ENCODE results near the gene HLX. TPM values are rescaled to one million over a fixed set of nuclear protein-coding genes. Genes with fewer than 3 reads are reported as not detected.
A peak's percentile ranks its signal among the peaks of the same experiment; 100 is the strongest.

HLX gene
- total RNA-seq, 6 donors from 2014 or later = 10.9 to 27.4 (median 20.5) TPM

DNA sequence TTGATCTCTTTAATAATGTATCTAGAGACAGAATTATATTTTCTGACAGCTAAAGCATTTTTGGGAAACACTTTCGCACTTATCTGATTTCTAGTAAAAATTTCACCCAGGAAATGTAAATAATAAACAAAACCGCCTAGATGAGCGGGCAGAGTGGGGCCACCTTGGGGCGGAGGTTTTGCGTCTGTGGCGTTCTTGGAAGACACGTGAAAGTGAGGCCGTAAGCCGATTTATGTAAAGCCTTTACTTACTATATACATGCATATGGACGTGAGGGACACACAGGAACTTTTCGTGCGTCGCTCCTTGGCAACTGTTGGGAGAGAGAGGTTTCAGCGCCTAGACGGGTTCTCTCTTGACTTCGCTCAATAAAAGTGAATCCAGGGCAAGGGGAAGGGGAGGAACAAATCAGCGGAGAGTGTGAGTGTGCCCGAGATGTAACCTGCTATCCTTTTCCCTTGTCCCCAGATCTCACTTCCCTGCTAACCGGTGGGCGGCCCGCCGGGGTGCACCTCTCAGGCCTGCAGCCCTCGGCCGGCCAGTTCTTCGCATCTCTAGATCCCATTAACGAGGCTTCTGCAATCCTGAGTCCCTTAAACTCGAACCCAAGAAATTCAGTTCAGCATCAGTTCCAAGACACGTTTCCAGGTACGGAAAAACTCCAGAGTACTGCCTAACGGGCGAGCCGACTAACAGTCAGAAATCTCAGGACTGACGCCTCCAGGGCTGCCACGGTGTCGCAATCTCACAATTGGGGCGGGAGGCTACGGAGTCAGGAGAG, 1.7 kb downstream of the HLX start:
- Histone ChIP-seq H3K4me1 (peaks cover 33 to 62% (median 45%) of the 10 kb centered on the region in 4 donors), H3K9me3 (no peaks in the 10 kb centered on the region), H3K4me3 (peak overlapping the region; percentile 63 to 83 (median 74)), H3K27ac (peak overlapping the region; percentile 93 to 99 (median 98)), H3K27me3 (peaks cover 0 to 6% (median 0%) of the 10 kb centered on the region in 4 donors), H3K36me3 (peaks cover 2 to 36% (median 22%) of the 10 kb centered on the region in 4 donors)
- ATAC-seq (ENCODE audit: low FRiP score in 2 of 2) (peak in 1 of 2 donors; percentile 46), DNase-seq (peak; percentile 84 to 87)
- 6 to 21% methylated on average over 31 to 37 of the region's 37 CpGs for WGBS, 2 donors
- TF ChIP-seq, protein P1, sequence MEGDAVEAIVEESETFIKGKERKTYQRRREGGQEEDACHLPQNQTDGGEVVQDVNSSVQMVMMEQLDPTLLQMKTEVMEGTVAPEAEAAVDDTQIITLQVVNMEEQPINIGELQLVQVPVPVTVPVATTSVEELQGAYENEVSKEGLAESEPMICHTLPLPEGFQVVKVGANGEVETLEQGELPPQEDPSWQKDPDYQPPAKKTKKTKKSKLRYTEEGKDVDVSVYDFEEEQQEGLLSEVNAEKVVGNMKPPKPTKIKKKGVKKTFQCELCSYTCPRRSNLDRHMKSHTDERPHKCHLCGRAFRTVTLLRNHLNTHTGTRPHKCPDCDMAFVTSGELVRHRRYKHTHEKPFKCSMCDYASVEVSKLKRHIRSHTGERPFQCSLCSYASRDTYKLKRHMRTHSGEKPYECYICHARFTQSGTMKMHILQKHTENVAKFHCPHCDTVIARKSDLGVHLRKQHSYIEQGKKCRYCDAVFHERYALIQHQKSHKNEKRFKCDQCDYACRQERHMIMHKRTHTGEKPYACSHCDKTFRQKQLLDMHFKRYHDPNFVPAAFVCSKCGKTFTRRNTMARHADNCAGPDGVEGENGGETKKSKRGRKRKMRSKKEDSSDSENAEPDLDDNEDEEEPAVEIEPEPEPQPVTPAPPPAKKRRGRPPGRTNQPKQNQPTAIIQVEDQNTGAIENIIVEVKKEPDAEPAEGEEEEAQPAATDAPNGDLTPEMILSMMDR (IDR thresholded peaks at IDR 0.05) = no peak
- no peak for TF ChIP-seq EP300 (IDR thresholded peaks at IDR 0.05)
- peak in 2 of 4 donors; percentile 17 to 80 for TF ChIP-seq POLR2A (IDR thresholded peaks at IDR 0.05)
- TF ChIP-seq POLR2AphosphoS5 (IDR thresholded peaks at IDR 0.05) = peak; percentile 54 to 82

- 51 to 58% methylated on average over 27 to 34 of the region's 34 CpGs for WGBS, 2 donors
- Histone ChIP-seq H3K27me3 (peaks cover 0 to 6% (median 0%) of the 10 kb centered on the region in 4 donors), H3K27ac (peak overlapping the region; percentile 93 to 99 (median 98)), H3K9me3 (no peaks in the 10 kb centered on the region), H3K4me1 (peaks cover 29 to 59% (median 39%) of the 10 kb centered on the region in 4 donors), H3K36me3 (peaks cover 2 to 44% (median 26%) of the 10 kb centered on the region in 4 donors), H3K4me3 (peak overlapping the region; percentile 1 to 83 (median 66))
- DNase-seq = peak; percentile 53 to 87
- ATAC-seq (ENCODE audit: low FRiP score in 2 of 2) = no peak
- TF ChIP-seq EP300 (IDR thresholded peaks at IDR 0.05) = no peak
- TF ChIP-seq POLR2A (IDR thresholded peaks at IDR 0.05) = peak in 1 of 4 donors; percentile 22
- TF ChIP-seq, protein P1 (IDR thresholded peaks at IDR 0.05) = peak in 4 of 6 experiments; percentile 13 to 29 (median 17)
- peak in 1 of 2 donors; percentile 40 for TF ChIP-seq POLR2AphosphoS5 (IDR thresholded peaks at IDR 0.05)
Measured at GRCh38 chr1:220882061-220882891, 3.0 kb downstream of the HLX start.

DNA sequence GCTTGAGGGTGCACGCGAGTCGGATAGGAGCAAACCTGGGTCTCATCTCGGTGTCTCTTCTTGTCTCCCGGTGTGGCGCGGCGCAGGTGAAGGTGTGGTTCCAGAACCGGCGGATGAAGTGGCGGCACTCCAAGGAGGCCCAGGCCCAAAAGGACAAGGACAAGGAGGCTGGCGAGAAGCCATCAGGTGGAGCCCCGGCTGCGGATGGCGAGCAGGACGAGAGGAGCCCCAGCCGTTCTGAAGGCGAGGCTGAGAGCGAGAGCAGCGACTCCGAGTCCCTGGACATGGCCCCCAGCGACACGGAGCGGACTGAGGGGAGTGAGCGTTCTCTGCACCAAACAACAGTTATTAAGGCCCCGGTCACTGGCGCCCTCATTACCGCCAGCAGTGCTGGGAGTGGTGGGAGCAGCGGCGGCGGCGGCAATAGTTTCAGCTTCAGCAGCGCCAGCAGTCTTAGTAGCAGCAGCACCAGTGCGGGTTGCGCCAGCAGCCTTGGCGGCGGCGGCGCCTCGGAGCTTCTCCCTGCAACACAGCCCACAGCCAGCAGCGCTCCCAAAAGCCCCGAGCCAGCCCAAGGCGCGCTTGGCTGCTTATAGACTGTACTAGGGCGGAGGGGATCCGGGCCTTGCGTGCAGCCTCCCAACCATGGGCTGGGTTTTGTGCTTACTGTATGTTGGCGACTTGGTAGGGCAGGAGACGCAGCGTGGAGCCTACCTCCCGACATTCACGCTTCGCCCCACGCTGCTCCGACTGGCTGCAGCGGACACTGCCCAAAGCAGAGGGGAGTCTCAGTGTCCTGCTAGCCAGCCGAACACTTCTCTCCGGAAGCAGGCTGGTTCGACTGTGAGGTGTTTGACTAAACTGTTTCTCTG, 5.1 kb downstream of the HLX start:
- Histone ChIP-seq H3K4me3 (no peak overlapping the region), H3K27me3 (peaks cover 0 to 6% (median 1%) of the 10 kb centered on the region in 4 donors), H3K36me3 (peaks cover 2 to 44% (median 26%) of the 10 kb centered on the region in 4 donors), H3K4me1 (peaks cover 18 to 51% (median 26%) of the 10 kb centered on the region in 4 donors), H3K9me3 (no peaks in the 10 kb centered on the region), H3K27ac (peak overlapping the region in 1 of 4 donors; percentile 99)
- ATAC-seq (ENCODE audit: low FRiP score in 2 of 2) = no peak
- peak in 1 of 2 donors; percentile 88 for DNase-seq
- 83 to 90% methylated on average over 25 to 52 of the region's 59 CpGs for WGBS, 2 donors
- no peak for TF ChIP-seq POLR2A (IDR thresholded peaks at IDR 0.05)
- TF ChIP-seq EP300 (IDR thresholded peaks at IDR 0.05) = no peak
- TF ChIP-seq, protein P1 (IDR thresholded peaks at IDR 0.05) = no peak
- no peak for TF ChIP-seq POLR2AphosphoS5 (IDR thresholded peaks at IDR 0.05)

Data from upper lobe of left lung (tissue), 6 donors.